KMS-11 (cell line): ENCODE results near the gene LHX3.

Experiments used
- H2AFZ ChIP-seq: fragments of 200-600 bp; sonication (generic); 2 replicates; pipeline ENCODE4 v1.6.1; 2016; ENCODE audit warnings: antibody characterized with exemption, mixed run types, low read depth
- H3K27ac ChIP-seq: fragments of 200-600 bp; sonication (generic); 2 replicates; pipeline ENCODE4 v1.6.1; 2016; ENCODE audit warnings: mild to moderate bottlenecking, mixed run types
- H3K27me3 ChIP-seq: fragments of 200-600 bp; sonication (generic); 2 replicates; pipeline ENCODE4 v1.6.1; 2017; ENCODE audit warnings: mild to moderate bottlenecking, low read depth, mixed run types, moderate library complexity; ENCODE audit not compliant: insufficient read depth
- H3K36me3 ChIP-seq: fragments of 200-600 bp; sonication (generic); 2 replicates; pipeline ENCODE4 v1.6.1; 2017; ENCODE audit warnings: mild to moderate bottlenecking, mixed run types; ENCODE audit not compliant: insufficient read depth
- H3K4me1 ChIP-seq: fragments of 200-600 bp; sonication (generic); 2 replicates; pipeline ENCODE4 v1.6.1; 2016; ENCODE audit warnings: mild to moderate bottlenecking, low read depth, mixed run types; ENCODE audit not compliant: poor library complexity, severe bottlenecking
- H3K4me2 ChIP-seq: fragments of 200-600 bp; sonication (generic); 2 replicates; pipeline ENCODE4 v1.7.0; 2016; ENCODE audit warnings: mild to moderate bottlenecking, mixed run types
- H3K4me3 ChIP-seq: fragments of 200-600 bp; sonication (generic); IDR thresholded peaks from 2 replicates; pipeline ENCODE4 v1.6.1; 2017; ENCODE audit warnings: low read depth, low read length, mixed read lengths; ENCODE audit not compliant: insufficient read depth
- H3K79me2 ChIP-seq: fragments of 200-600 bp; sonication (generic); 2 replicates; pipeline ENCODE4 v1.6.1; 2016; ENCODE audit warnings: low read depth, mixed run types; ENCODE audit not compliant: insufficient read depth
- H3K9ac ChIP-seq: fragments of 200-600 bp; sonication (generic); 2 replicates; pipeline ENCODE4 v1.6.1; 2016; ENCODE audit warnings: mild to moderate bottlenecking, mixed run types
- H4K20me1 ChIP-seq: fragments of 200-600 bp; sonication (generic); 2 replicates; pipeline ENCODE4 v1.6.1; 2016; ENCODE audit warnings: mild to moderate bottlenecking, mixed run types; ENCODE audit not compliant: insufficient read depth
- CTCF ChIP-seq: fragments of 200-600 bp; sonication (generic); conservative IDR thresholded peaks from 2 replicates; pipeline ENCODE4 v1.6.1; 2017; ENCODE audit warnings: low read depth, mild to moderate bottlenecking, antibody characterized with exemption, low read length, moderate library complexity, mixed read lengths

LHX3 gene

GRCh38 chr9:136147038-136147889 lies 57.7 kb downstream of the LHX3 start:
- no peak overlapping the region for H3K4me2 ChIP-seq
- no peaks in the 10 kb centered on the region for H3K79me2 ChIP-seq
- no peaks in the 10 kb centered on the region for H3K36me3 ChIP-seq
- no peaks in the 10 kb centered on the region for H4K20me1 ChIP-seq
- TF ChIP-seq CTCF, result no peak
- H3K4me1 ChIP-seq, result no peaks in the 10 kb centered on the region
- H3K27me3 ChIP-seq, result peaks cover 80% of the 10 kb centered on the region
- H2AFZ ChIP-seq, result no peak overlapping the region
- no peak overlapping the region for H3K27ac ChIP-seq
- H3K9ac ChIP-seq, result no peak overlapping the region
- no peak overlapping the region for H3K4me3 ChIP-seq
